ENCODE results near the gene ALPI.

DNA sequence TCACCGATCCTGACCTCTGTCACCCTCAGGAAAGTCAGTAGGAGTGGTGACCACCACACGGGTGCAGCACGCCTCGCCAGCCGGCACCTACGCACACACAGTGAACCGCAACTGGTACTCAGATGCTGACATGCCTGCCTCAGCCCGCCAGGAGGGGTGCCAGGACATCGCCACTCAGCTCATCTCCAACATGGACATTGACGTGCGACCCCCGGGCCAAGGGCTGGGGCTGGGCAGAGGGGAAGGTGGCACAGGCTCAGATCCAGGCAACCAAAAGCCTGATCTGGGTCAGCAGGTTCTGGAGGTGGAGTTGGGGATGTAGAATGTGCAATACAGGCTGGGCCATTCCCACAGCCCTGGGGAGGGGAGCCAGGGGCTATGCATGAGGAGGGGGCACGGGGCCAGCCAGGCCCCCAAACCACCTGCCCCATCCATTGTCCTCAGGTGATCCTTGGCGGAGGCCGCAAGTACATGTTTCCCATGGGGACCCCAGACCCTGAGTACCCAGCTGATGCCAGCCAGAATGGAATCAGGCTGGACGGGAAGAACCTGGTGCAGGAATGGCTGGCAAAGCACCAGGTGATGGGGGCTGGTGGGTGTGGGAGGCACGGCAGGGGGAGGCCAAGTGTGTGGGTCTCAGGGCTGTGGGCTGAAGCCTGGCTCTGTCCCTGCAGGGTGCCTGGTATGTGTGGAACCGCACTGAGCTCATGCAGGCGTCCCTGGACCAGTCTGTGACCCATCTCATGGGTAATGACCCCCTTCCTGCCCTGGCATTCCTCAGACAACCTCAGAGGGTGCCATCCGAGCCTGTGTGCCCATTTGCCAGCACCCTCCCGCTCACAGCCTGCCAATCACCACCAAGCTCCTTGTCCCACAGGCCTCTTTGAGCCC is 1.4 kb downstream of the ALPI start:
- no peak for TF ChIP-seq CTCF (conservative IDR thresholded peaks at IDR 0.05 in 1 of 2, IDR thresholded peaks at IDR 0.05 in 1 of 2; ENCODE audit: low read depth in 1 of 2, low read length in 2 of 2)
- no peak for TF ChIP-seq EZH2 (IDR thresholded peaks at IDR 0.05; ENCODE audit: low read length, missing control alignments)

Data from fibroblast of lung (primary cell).